HG03066 (cell line): ENCODE results near the gene KCNN4.
A peak's percentile ranks its signal among the peaks of the same experiment; 100 is the strongest.
"Not testable (repeated sequence)": the region's sequence is repeated elsewhere in the genome, so short reads cannot be mapped to it uniquely, and the experiment has no call there.

ENCODE experiments used
- ATAC-seq: cut with Tn5 transposase; IDR thresholded peaks from one replicate; pipeline ENCODE4 v1.9.1; 2021; ENCODE audit warnings: low read depth; ENCODE audit not compliant: unreplicated experiment

The KCNN4 gene

DNA sequence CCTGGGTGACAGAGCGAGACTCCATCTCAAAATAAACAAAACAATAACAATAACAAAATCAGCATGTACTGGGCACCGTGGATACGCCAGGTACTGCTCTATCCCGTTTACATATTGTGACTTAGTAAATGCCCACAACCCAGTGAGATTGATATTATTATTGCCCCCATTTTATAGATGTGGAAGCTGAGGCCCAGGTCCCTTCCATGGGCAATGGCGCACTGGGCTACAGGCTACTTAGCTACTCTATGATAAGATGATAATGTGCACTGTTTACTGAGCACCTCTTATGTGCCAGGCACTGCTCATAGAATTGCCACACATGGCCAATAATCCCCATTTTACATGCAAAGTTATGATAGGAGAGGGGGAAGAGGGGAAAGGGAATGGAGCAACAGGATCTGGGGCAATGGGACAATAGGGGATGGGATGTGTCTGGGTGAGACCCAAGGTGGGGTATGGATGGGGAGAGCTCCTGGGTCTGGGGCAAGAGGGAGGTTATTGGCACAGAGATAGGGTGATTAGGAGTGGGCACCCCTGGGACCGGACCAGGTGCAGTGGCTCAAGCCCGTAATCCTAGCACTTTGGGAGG lies 5.4 kb downstream of the KCNN4 start:
- ATAC-seq: no peak

- not testable (repeated sequence) for ATAC-seq
Observed at GRCh38 chr19:43774940-43775258, 5.9 kb downstream of the KCNN4 start.

DNA sequence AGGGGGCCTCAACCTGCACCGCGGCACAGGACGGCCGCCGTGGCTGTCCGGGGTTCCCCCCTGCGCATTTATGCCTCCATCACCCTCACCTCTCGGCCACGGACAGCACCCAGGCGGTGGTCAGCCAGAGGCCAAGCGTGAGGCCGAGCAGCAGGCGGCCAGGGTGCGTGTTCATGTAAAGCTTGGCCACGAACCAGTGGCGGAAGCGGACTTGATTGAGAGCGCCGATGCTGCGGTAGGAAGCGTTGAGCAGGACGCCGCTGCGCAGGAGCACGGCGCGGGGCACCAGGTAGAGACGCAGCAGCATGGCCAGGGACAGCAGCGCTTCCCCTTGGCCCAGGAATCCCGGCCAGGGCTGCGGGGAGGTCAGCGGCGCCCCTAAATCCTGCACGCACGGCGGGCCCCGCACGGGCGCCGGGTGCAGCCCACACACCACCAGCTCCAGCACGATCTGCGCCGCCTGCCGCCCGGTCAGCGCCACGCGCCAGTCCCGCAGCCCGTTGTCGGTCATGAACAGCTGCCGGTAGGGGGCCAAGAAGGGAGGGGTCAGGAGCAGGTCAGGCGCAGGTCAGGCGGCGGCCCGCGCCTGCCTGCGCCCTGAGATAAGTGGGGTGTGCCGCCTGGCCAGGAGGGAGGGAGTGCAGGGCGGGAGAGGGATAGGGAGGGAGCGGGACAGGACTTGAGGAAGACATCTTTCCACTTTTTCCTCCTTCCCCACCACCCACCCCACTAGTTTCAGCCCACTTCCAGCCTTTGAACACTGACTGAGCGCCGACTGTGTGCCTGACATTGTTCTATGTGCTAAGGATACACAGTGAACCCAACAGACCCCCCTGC lies 6.5 kb downstream of the KCNN4 start:
- ATAC-seq: no peak

DNA sequence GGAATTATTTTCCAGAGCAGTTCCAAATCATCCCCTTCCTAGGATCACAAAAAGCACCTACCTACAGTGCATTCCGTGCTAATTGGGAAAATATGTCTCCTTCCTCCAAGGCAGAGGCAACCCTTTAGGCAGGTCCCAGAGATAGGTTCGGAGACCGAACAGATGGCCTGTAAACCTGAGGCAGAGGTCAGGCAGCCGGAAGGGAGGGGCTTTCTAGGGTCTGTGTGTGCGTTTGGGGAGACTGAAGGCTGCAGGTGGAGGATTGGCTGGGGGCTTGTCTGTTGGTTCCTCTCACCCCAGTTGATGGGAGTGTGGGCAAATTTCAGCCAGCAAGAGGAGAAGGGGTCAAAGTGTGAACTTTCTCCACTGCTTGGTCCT lies 7.1 kb downstream of the KCNN4 start:
- no peak for ATAC-seq

DNA sequence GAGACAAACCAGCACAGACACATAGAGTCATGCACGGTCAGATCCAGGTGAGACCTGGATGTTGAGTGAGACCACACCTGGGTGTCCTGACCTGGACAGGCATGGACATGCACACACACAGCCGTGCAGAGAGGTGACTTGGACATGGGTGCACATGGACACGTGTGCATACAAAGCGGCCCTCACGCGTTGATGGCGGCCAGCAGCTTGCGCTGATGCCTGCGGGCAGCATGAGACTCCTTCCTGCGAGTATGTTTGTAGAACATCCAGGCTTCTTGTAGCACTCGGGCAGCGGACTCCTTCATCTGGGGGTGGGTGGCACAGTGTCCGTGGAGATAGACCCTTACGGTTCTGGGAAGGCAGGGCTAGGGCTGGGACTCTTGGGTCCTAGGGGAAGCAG lies 11.5 kb downstream of the KCNN4 start:
- no peak for ATAC-seq

- no peak for ATAC-seq
Observed at GRCh38 chr19:43768273-43769050, 12.3 kb downstream of the KCNN4 start.

GRCh38 chr19:43767818-43768217 lies 13.0 kb downstream of the KCNN4 start:
- no peak for ATAC-seq

GRCh38 chr19:43767316-43767715 lies 13.5 kb downstream of the KCNN4 start:
- no peak for ATAC-seq

GRCh38 chr19:43766755-43767043 lies 14.1 kb downstream of the KCNN4 start:
- no peak for ATAC-seq

DNA sequence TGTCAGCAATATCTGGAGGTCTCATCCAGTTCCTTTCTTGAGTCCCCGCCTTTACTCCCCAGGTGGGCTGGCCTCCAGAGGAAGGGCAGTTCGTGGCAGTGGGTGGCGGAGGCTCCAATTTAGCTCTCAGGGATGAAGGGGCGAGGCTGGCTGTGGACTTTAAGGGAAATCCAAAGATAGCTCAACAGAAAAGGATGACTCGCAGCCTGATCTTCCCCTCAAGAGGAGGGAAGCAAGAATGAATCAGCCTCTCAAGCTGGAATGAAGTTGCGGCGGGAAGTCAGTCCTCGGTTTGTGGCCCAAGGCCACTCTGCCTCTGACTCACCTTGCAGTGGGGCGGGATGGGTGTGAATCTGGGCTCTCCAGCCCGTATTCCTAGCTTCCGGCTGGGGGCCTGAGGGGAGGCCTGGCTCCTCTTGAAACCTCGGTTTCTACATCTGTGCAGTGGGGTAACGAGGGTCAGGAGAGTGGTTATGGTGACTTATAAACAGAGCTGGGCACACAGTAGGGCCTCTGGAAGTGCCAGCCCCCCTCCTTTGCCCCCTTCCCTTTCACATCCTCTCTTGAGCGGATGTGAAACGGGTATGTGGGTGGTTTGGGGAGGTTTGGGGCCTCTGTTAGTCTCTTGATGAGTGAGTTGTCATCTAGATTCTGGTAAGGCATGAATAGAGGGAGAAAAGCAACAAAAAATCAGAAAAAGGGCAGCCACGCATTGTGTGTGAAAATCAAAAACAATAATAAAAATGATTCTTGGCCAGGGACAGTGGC lies 15.5 kb downstream of the KCNN4 start:
- ATAC-seq: peak; percentile 63

DNA sequence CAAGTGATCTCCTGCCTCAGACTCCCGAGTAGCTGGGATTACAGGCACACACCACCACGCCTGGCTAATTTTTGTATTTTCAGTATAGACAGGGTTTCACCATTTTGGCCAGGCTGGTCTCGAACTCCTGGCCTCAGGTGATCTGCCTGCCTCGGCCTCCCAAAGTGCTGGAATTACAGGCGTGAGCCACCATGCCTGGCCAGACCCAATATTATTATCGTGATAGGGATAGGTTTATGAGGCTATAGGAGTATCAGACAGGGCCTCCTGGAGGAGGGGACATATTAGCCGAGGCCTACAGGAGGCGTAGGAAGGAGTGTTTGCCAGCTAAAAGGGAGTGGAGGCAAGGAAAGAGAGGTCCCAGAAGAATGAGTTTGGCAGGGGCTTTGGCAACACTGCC lies 16.1 kb downstream of the KCNN4 start:
- ATAC-seq: not testable (repeated sequence)

GRCh38 chr19:43763473-43763939 lies 17.3 kb downstream of the KCNN4 start:
- ATAC-seq: no peak

GRCh38 chr19:43762814-43763213 lies 18.0 kb downstream of the KCNN4 start:
- no peak for ATAC-seq

DNA sequence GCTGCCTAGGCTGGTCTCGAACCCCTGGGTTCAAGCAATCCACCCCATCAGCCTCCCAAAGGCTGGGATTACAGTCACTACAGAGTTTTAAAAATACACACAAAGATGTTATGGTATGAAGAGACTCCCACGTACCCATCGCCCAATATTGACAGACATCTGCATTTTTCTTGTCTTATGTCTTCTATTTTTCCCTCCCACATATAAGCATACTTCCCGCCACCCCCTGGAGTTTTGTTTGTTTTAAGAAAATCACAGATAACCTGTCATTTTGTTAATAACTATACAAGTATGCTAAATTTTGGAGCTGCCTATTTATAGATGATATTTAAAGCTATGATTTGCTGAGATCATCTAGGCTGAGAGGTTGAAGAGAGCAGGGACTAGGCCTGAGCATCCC lies 19.8 kb downstream of the KCNN4 start:
- no peak for ATAC-seq

DNA sequence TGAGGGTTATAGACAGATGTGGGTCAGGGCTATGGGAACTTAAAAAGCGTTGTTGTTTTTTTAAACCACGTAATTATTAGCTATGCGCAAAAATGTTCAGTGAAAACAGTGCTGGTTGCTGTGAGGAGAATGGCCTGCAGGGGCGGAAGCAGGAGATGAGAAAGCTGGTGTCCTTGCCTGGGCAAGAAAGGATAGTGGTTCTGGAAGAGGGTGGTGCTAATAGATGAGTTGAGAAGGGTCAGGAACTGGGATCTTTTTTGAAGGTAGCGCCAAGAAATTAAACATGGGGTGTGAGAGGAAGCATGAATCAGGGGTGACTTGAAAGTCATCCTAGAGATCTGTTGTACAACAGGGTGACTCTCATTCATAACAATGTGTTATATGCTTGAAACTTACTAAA lies 21.3 kb downstream of the KCNN4 start:
- no peak for ATAC-seq

- peak; percentile 3 for ATAC-seq
Observed at GRCh38 chr19:43755256-43755801, 25.4 kb downstream of the KCNN4 start.

DNA sequence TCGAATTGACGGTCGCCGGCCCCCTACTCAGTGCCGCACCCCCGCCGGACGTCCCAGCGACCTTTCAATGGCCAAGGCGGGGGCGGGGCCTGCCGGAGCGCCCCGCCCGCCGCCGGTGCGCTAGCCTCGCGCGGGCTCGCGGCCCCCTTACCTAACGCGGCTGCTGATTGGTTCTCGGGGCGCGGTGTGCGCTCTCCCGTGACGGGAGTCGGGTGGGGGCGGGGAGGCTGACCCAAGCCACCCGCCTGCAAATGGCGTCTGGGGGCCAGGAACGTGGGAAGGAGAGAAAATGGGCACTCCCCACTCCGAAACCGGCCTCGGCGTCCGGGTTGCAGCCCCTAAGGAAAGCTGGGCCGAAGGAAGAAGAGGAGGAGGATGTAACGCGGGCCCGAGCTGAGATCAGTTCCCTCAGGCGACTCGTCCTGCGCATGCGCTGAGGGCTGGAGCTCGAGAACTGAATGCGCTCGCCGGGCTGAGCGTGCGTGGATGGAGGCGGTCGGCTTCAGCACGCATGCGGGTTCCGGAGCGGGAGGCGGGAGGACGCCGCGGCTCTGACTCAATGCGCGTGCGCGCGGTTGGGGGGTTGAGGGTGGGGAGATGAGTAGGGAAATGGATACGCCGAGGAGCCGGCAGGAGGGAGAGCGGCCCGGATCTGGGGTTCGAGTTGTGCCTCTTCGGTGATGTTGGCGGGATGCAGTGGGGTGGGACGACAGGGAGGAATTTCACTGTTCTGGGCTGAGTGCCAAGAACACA lies 26.1 kb downstream of the KCNN4 start, which contains the start of gene SMG9:
Gene SMG9, minus strand, starts transcription at position 460 of the 753 bp plus-strand sequence. CDS start 4,221 bp downstream, outside the sequence.
- peak; percentile 47 for ATAC-seq

GRCh38 chr19:43754253-43754502 lies 26.6 kb downstream of the KCNN4 start:
- ATAC-seq: no peak

DNA sequence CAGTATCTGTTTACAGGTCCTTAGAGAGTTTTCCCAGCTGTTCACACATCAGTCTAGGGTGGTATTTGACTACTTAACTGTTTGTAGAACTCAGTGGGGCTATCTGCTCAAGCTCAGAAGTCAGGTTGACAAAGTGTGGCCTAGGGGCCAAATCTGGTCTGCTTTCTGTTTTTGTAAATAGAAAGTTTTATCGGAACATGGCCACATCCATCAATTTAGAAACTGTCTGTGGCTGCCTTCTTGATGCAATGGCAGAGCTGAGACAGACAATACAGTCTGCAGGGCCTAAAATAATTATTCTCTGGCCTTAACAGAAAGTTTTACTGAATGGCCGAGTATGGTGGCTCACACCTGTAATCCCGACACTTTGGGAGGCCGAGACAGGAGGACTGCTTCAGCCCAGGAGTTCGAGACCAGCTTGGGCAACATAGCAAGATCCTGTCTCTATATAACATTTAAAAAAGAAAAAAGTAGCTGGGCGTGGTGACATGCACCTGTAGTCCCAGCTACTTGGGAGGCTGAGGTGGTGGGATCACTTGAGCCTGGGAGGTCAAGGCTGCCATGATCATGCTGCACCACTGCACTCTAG lies 28.4 kb downstream of the KCNN4 start:
- no peak for ATAC-seq
